ENCODE data around the gene MATCAP1. TPM values are rescaled to one million over a fixed set of nuclear protein-coding genes. Genes with fewer than 3 reads are reported as not detected.

Gene MATCAP1
- total RNA-seq, 2 donors from 2014 or later: 24.0 to 43.0 TPM

DNA sequence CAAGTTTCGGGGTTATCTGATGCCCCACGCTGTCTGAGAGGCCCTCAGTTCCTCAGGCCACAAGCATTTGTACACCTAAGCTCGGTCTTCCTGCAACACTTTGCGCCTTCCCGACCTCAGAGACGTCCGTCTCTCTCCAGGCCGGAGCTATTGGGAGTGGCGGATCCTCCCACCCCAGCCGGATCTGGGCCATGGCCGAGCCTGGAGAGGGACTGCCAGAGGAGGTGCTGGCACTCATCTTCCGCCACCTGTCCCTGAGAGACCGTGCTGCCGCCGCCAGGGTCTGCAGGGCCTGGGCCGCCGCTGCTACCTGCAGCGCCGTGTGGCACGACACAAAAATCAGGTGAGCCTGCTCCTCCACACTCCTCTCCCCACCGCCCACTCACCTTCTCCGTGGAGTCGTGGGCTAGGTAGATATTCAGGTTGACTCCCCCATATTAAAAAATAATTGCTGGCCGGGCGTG, 22.1 kb downstream of the MATCAP1 start:
- no peaks in the 10 kb centered on the region for H3K36me3 ChIP-seq
- no peak overlapping the region for H3K9ac ChIP-seq (ENCODE audit: low read depth in 2 of 2, low read length in 2 of 2)
- peak; percentile 28 for DNase-seq
- no peak overlapping the region for H3K27ac ChIP-seq
- TF ChIP-seq, protein P1, sequence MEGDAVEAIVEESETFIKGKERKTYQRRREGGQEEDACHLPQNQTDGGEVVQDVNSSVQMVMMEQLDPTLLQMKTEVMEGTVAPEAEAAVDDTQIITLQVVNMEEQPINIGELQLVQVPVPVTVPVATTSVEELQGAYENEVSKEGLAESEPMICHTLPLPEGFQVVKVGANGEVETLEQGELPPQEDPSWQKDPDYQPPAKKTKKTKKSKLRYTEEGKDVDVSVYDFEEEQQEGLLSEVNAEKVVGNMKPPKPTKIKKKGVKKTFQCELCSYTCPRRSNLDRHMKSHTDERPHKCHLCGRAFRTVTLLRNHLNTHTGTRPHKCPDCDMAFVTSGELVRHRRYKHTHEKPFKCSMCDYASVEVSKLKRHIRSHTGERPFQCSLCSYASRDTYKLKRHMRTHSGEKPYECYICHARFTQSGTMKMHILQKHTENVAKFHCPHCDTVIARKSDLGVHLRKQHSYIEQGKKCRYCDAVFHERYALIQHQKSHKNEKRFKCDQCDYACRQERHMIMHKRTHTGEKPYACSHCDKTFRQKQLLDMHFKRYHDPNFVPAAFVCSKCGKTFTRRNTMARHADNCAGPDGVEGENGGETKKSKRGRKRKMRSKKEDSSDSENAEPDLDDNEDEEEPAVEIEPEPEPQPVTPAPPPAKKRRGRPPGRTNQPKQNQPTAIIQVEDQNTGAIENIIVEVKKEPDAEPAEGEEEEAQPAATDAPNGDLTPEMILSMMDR (IDR thresholded peaks at IDR 0.05): no peak
- H3K4me1 ChIP-seq: peaks cover 24% of the 10 kb centered on the region
- intact Hi-C loops (cut with DNase I): no loop called here
- peaks cover 31% of the 10 kb centered on the region for H3K27me3 ChIP-seq
- no peak overlapping the region for H3K4me3 ChIP-seq
- no peaks in the 10 kb centered on the region for H3K9me3 ChIP-seq

GRCh38 chr16:67158637-67159600, 24.8 kb downstream of the MATCAP1 start:
- Histone ChIP-seq H3K9me3 (no peaks in the 10 kb centered on the region), H3K4me1 (peaks cover 32% of the 10 kb centered on the region), H3K4me3 (peak overlapping the region; percentile 98), H3K36me3 (no peaks in the 10 kb centered on the region), H3K9ac (ENCODE audit: low read depth in 2 of 2, low read length in 2 of 2) (peak overlapping the region; percentile 85 to 96), H3K27me3 (peaks cover 10% of the 10 kb centered on the region), H3K27ac (peak overlapping the region; percentile 96)
- peak; percentile 76 for DNase-seq
- TF ChIP-seq, protein P1 (IDR thresholded peaks at IDR 0.05): no peak
- intact Hi-C loops (cut with DNase I): loop anchor here (5.0 kb wide), 2 partner anchors 142 to 182 kb away; no protein-coding TSS in a partner anchor

- no peak for DNase-seq
- H3K27ac ChIP-seq: peak overlapping the region; percentile 96
- H3K27me3 ChIP-seq: peaks cover 3% of the 10 kb centered on the region
- peak overlapping the region; percentile 30 to 96 for H3K9ac ChIP-seq (ENCODE audit: low read depth in 2 of 2, low read length in 2 of 2)
- peaks cover 24% of the 10 kb centered on the region for H3K4me1 ChIP-seq
- no peaks in the 10 kb centered on the region for H3K36me3 ChIP-seq
- TF ChIP-seq, protein P1 (IDR thresholded peaks at IDR 0.05): no peak
- intact Hi-C loops (cut with DNase I): loop anchor here (5.0 kb wide), 2 partner anchors 141 to 181 kb away; no protein-coding TSS in a partner anchor
- H3K4me3 ChIP-seq: no peak overlapping the region
- H3K9me3 ChIP-seq: no peaks in the 10 kb centered on the region
Measured at GRCh38 chr16:67157892-67158635, 25.7 kb downstream of the MATCAP1 start.

GRCh38 chr16:67157106-67157748, 26.5 kb downstream of the MATCAP1 start:
- no peak for DNase-seq
- intact Hi-C loops (cut with DNase I): loop anchor here (5.0 kb wide), 2 partner anchors 140 to 180 kb away; no protein-coding TSS in a partner anchor
- H3K27me3 ChIP-seq: no peaks in the 10 kb centered on the region

More at GRCh38 chr16:67157106-67157748, 26.5 kb downstream of the MATCAP1 start:
- Histone ChIP-seq H3K36me3 (no peaks in the 10 kb centered on the region), H3K9me3 (no peaks in the 10 kb centered on the region), H3K27ac (no peak overlapping the region), H3K4me1 (peaks cover 20% of the 10 kb centered on the region), H3K9ac (ENCODE audit: low read depth in 2 of 2, low read length in 2 of 2) (no peak overlapping the region), H3K4me3 (no peak overlapping the region)
- TF ChIP-seq, protein P1 (IDR thresholded peaks at IDR 0.05): no peak
